Skeletal muscle satellite cell (primary cell): ENCODE results near the gene AK9.
"Not testable (repeated sequence)": the region's sequence is repeated elsewhere in the genome, so short reads cannot be mapped to it uniquely, and the experiment has no call there.

ENCODE experiments used
- H3K27me3 ChIP-seq: 2 replicates; pipeline ENCODE4 v1.7.0; 2013; ENCODE audit warnings: low read length; ENCODE audit not compliant: control insufficient read depth, insufficient read depth
- H3K36me3 ChIP-seq: 2 replicates; pipeline ENCODE4 v1.7.0; 2013; ENCODE audit warnings: mild to moderate bottlenecking, control low read depth, low read length; ENCODE audit not compliant: insufficient read depth
- H3K4me1 ChIP-seq: 2 replicates; pipeline ENCODE4 v1.7.0; 2013; ENCODE audit warnings: low read length; ENCODE audit not compliant: control insufficient read depth, insufficient read depth
- H3K4me2 ChIP-seq: 2 replicates; pipeline ENCODE4 v1.7.0; 2013; ENCODE audit warnings: mild to moderate bottlenecking, low read length
- H3K4me3 ChIP-seq: 2 replicates; pipeline ENCODE4 v1.7.0; 2013; ENCODE audit warnings: low read length
- H3K9ac ChIP-seq: 2 replicates; pipeline ENCODE4 v1.7.0; 2013; ENCODE audit warnings: mild to moderate bottlenecking, low read depth, low read length, moderate library complexity
- H3K9me3 ChIP-seq: replicated peaks from 2 replicates; pipeline ENCODE4 v1.7.0; 2013; ENCODE audit warnings: mild to moderate bottlenecking, control low read depth, low read length

The AK9 gene

DNA sequence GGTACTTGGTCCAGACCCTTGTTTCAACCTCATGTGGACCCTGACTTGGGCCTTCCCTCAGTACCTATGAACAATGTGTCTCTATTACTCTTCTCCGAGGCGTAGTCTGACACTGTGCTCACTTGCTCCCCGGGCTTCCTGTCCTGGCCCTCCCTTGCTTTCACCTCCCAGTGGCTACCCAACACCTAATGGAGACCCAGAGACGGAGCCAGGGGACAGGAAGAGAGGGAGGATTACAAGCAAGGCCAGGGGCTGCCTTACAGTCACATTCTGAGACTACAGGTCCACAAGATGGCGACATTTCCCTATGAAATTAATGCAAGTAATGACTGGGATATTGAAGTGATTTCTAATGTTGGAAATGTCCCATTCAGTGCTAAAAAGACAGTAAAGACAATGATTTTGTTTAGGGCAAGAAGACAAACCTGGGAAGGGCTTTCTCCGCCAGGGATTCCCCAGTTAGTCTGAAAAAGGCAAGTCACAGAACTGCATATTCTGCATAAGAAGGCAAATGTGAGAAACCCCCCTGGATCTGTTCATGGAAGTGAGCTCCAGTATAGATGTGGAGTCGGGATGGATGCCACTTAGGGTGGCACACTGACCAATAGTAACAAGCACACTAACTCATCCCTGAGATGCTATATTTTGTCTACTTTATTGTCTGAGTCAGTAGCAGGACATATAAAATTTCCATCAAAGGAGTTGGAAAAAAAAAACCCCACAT, 163.9 kb downstream of the AK9 start:
- Histone ChIP-seq H3K27me3 (no peaks in the 10 kb centered on the region), H3K9ac (no peak overlapping the region), H3K4me1 (peaks cover 7% of the 10 kb centered on the region), H3K4me3 (no peak overlapping the region), H3K9me3 (no peaks in the 10 kb centered on the region), H3K36me3 (no peaks in the 10 kb centered on the region), H3K4me2 (no peak overlapping the region)

- H3K9ac ChIP-seq = no peak overlapping the region
- H3K36me3 ChIP-seq = no peaks in the 10 kb centered on the region
- no peaks in the 10 kb centered on the region for H3K9me3 ChIP-seq
- no peak overlapping the region for H3K4me3 ChIP-seq
- peaks cover 7% of the 10 kb centered on the region for H3K4me1 ChIP-seq
- no peaks in the 10 kb centered on the region for H3K27me3 ChIP-seq
- no peak overlapping the region for H3K4me2 ChIP-seq
Observed at GRCh38 chr6:109524129-109524528, 166.9 kb downstream of the AK9 start.

GRCh38 chr6:109523478-109523877, 167.5 kb downstream of the AK9 start:
- Histone ChIP-seq H3K4me3 (no peak overlapping the region), H3K4me1 (peaks cover 7% of the 10 kb centered on the region), H3K4me2 (no peak overlapping the region), H3K27me3 (no peaks in the 10 kb centered on the region), H3K9me3 (no peaks in the 10 kb centered on the region), H3K9ac (no peak overlapping the region), H3K36me3 (no peaks in the 10 kb centered on the region)

DNA sequence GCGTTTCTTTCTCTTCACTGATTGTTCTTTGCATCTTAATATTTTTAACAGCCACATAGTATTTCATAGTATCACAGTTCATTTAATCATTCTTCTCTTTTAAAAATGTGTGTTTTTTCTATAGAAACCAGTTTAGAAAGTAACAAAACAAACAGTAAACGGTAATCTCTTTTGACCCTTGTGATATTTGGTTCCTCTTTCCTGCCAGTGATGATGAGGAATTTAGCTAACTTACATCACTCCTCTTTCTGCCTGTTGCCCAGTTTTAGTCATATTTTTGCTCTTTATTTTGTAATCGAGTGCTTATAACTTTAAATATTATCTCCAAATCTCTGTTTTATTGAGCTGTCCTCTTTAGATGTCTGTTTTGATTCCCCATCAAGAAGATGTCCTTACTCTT, 169.9 kb downstream of the AK9 start:
- no peak overlapping the region for H3K4me2 ChIP-seq
- no peaks in the 10 kb centered on the region for H3K27me3 ChIP-seq
- H3K4me1 ChIP-seq = peaks cover 7% of the 10 kb centered on the region
- H3K9me3 ChIP-seq = no peaks in the 10 kb centered on the region
- no peak overlapping the region for H3K9ac ChIP-seq
- H3K36me3 ChIP-seq = no peaks in the 10 kb centered on the region
- no peak overlapping the region for H3K4me3 ChIP-seq

DNA sequence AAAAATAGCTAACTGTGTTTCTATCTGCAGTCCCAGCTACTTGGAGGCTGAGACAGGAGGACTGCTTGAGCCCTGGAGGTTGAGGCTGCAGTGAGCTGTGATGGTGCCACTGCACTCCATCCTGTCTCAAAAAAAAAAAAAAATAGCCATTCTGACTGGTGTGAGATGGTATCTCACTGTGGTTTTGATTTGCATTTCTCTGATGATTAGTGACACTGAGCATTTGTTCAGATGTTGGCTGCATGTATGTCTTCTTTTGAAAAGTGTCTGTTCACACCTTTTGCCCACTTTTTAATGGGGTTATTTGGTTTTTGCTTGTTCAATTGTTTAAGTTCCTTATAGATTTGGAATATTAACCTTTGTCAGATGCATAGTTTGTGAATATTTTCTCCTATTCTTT, 171.4 kb downstream of the AK9 start:
- not testable (repeated sequence) for H3K4me3 ChIP-seq, H3K9ac ChIP-seq, H3K4me2 ChIP-seq

DNA sequence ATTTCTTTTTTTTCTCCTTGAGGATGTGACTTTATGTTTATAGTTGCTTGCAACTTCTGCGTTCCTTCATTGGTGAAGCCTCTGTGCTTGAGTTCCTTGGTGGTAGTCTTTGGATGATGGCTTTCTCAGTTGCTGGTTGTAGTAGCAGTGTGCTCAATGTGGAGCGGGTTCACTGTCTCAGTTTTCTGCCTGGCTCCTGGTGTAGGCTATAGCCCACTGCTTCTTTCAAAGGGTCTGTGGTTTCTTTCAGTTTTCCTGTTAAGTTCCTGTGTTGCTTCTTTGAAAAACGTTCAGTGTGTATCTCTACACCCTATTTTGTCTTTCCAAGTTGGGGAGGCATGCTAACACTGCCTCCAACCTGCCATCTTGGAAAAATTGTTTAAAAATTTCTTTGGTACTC, 174.1 kb downstream of the AK9 start:
- H3K4me3 ChIP-seq = no peak overlapping the region
- no peaks in the 10 kb centered on the region for H3K36me3 ChIP-seq
- H3K4me1 ChIP-seq = no peaks in the 10 kb centered on the region
- no peaks in the 10 kb centered on the region for H3K9me3 ChIP-seq
- H3K9ac ChIP-seq = no peak overlapping the region
- H3K4me2 ChIP-seq = no peak overlapping the region
- H3K27me3 ChIP-seq = no peaks in the 10 kb centered on the region

More for the DNA sequence above, 171.4 kb downstream of the AK9 start:
- H3K27me3 ChIP-seq, H3K36me3 ChIP-seq, H3K4me1 ChIP-seq, H3K9me3 ChIP-seq: not testable (repeated sequence)

- no peaks in the 10 kb centered on the region for H3K9me3 ChIP-seq
- no peaks in the 10 kb centered on the region for H3K27me3 ChIP-seq
- H3K4me1 ChIP-seq = no peaks in the 10 kb centered on the region
- no peak overlapping the region for H3K9ac ChIP-seq
- H3K4me3 ChIP-seq = no peak overlapping the region
- no peak overlapping the region for H3K4me2 ChIP-seq
- H3K36me3 ChIP-seq = no peaks in the 10 kb centered on the region
Observed at GRCh38 chr6:109515781-109516409, 175.1 kb downstream of the AK9 start.

DNA sequence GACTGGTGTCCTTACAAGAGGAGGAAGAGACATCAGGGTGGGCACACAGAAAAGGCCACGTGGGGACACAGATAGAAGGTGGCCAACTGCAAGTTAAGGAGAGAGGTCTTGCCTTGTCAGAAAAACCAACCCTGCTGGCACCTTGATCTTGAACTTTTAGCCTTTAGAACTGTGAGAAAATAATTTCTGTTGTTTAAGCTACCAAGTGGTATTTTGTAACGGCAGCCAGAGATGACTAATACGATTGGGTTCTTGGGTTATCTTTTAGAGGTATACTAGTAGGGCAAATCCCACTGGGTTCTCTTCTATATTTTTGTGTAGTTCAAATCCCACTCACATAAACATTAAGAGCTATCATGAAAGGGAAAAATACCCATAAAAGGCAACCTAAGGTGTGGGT, 176.1 kb downstream of the AK9 start:
- Histone ChIP-seq H3K4me1 (no peaks in the 10 kb centered on the region), H3K4me3 (no peak overlapping the region), H3K4me2 (no peak overlapping the region), H3K9ac (no peak overlapping the region), H3K36me3 (no peaks in the 10 kb centered on the region), H3K27me3 (no peaks in the 10 kb centered on the region), H3K9me3 (no peaks in the 10 kb centered on the region)

DNA sequence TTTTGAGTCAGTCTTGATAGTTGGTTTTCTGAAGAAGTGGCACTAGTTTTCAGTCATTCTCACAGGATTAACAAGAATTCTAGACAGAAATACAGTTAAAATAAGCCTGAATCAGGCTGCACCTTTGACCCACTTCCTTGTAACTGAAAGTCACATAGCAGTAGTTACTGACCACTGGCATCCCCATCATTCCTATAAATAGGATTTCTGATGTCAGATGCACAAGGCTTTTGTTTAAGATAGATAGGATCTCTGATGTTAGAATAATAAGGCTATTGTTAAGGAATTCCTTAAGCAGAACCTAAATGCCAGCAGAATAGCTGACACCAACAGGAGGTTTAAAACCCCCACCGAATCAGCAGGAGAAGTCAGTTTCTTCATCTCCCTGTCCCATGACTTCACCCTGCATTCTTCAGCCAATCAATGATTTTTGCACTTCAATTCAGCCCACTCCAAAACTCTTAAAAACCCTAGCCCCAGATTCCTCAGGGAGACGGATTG, 177.4 kb downstream of the AK9 start:
- H3K36me3 ChIP-seq = no peaks in the 10 kb centered on the region
- no peaks in the 10 kb centered on the region for H3K27me3 ChIP-seq
- no peak overlapping the region for H3K4me3 ChIP-seq
- H3K9ac ChIP-seq = no peak overlapping the region
- no peak overlapping the region for H3K4me2 ChIP-seq
- H3K4me1 ChIP-seq = no peaks in the 10 kb centered on the region
- no peaks in the 10 kb centered on the region for H3K9me3 ChIP-seq

- H3K27me3 ChIP-seq = no peaks in the 10 kb centered on the region
- H3K4me1 ChIP-seq = no peaks in the 10 kb centered on the region
- H3K36me3 ChIP-seq = no peaks in the 10 kb centered on the region
- no peak overlapping the region for H3K9ac ChIP-seq
- H3K4me2 ChIP-seq = no peak overlapping the region
- no peak overlapping the region for H3K4me3 ChIP-seq
- no peaks in the 10 kb centered on the region for H3K9me3 ChIP-seq
Observed at GRCh38 chr6:109512271-109512817, 178.7 kb downstream of the AK9 start.

- no peak overlapping the region for H3K4me2 ChIP-seq
- H3K27me3 ChIP-seq = no peaks in the 10 kb centered on the region
- no peaks in the 10 kb centered on the region for H3K4me1 ChIP-seq
- no peak overlapping the region for H3K9ac ChIP-seq
- no peaks in the 10 kb centered on the region for H3K9me3 ChIP-seq
- no peaks in the 10 kb centered on the region for H3K36me3 ChIP-seq
- H3K4me3 ChIP-seq = no peak overlapping the region
Observed at GRCh38 chr6:109511832-109512231, 179.2 kb downstream of the AK9 start.

- no peak overlapping the region for H3K9ac ChIP-seq
- no peaks in the 10 kb centered on the region for H3K36me3 ChIP-seq
- no peaks in the 10 kb centered on the region for H3K4me1 ChIP-seq
- H3K9me3 ChIP-seq = no peaks in the 10 kb centered on the region
- H3K4me3 ChIP-seq = no peak overlapping the region
- no peak overlapping the region for H3K4me2 ChIP-seq
- H3K27me3 ChIP-seq = no peaks in the 10 kb centered on the region
Observed at GRCh38 chr6:109510358-109510757, 180.6 kb downstream of the AK9 start.
